Activated T-helper 1 cell treated with anti-CD3 and anti-CD28 coated beads, Interleukin-12 subunit alpha, Interleukin-12 subunit beta, Interleukin-2, Interleukin-4 antibody, amounts not matched to agents 30 ng/mL and 10 ng/mL and 1 ng/mL, durations not matched to agents 14 hours and 24 hours and 36 hours (primary cell): ENCODE measurements around the gene ROPN1L. TPM values are rescaled to one million over a fixed set of nuclear protein-coding genes. Genes with fewer than 3 reads are reported as not detected.

Experiments
- DNase-seq: peaks from one replicate; pipeline ENCODE4 v3.0.0; 2021; ENCODE audit warnings: low spot score
- H3K27ac Mint-ChIP-seq: one replicate; pipeline ENCODE4 v1.8.0; 2021; ENCODE audit warnings: mild to moderate bottlenecking, mixed read lengths
- H3K27me3 Mint-ChIP-seq: one replicate; pipeline ENCODE4 v1.8.0; 2022; ENCODE audit warnings: mild to moderate bottlenecking, moderate library complexity, mixed read lengths; ENCODE audit not compliant: insufficient read depth
- H3K36me3 Mint-ChIP-seq: one replicate; pipeline ENCODE4 v1.8.0; 2021; ENCODE audit warnings: low read depth, mixed read lengths
- H3K4me1 Mint-ChIP-seq: one replicate; pipeline ENCODE4 v1.8.0; 2021; ENCODE audit warnings: low read depth, mixed read lengths
- H3K4me3 Mint-ChIP-seq: one replicate; pipeline ENCODE4 v1.8.0; 2021; ENCODE audit warnings: mild to moderate bottlenecking, moderate library complexity, mixed read lengths
- H3K9me3 Mint-ChIP-seq: one replicate; pipeline ENCODE4 v1.8.0; 2021; ENCODE audit warnings: mixed read lengths
- intact Hi-C: fragments of 100-400 bp; cut with micrococcal nuclease; formaldehyde crosslinking; loops from one replicate; pipeline ENCODE4 v1.15.1; 2024
- total RNA-seq: library from RNA; stranded (reverse); gene quantifications from 2 replicates; pipeline ENCODE4 v1.2.3, GENCODE V29; 2022

The ROPN1L gene
- total RNA-seq, 1 donor from 2014 or later = 0.16 TPM

- H3K27me3 Mint-ChIP-seq = peaks cover 2% of the 10 kb centered on the region
- no peaks in the 10 kb centered on the region for H3K9me3 Mint-ChIP-seq
- no peak overlapping the region for H3K4me3 Mint-ChIP-seq
- no peak for DNase-seq
- H3K27ac Mint-ChIP-seq = no peak overlapping the region
- H3K4me1 Mint-ChIP-seq = peaks cover 17% of the 10 kb centered on the region
- intact Hi-C loops = no loop called here
- H3K36me3 Mint-ChIP-seq = no peaks in the 10 kb centered on the region
These were observed 24.9 kb downstream of the ROPN1L start for GRCh38 chr5:10466446-10467073.

GRCh38 chr5:10467281-10468198, 25.9 kb downstream of the ROPN1L start:
- Mint-ChIP-seq H3K4me3 (no peak overlapping the region), H3K36me3 (no peaks in the 10 kb centered on the region), H3K27me3 (peaks cover 2% of the 10 kb centered on the region), H3K9me3 (no peaks in the 10 kb centered on the region), H3K27ac (no peak overlapping the region), H3K4me1 (peaks cover 17% of the 10 kb centered on the region)
- DNase-seq = no peak
- intact Hi-C loops = no loop called here

DNA sequence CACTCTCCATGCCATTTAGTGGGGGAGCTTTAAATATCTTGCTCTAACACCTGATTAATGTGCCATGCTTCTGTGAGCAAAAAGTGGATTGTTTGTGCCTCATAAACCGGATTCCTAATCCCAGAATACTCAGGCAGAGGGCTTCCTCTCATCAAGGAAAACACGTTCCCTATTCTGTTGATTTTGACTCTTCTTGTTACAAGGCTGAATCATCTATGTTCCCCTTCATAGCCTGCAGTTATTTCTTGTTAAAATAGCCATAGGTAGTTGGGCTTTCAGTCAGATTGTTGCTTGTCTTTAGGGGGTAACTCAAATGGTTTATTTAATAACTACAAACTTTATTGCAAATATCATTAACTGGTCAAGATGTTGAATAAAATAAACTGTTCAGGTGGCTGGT, 26.6 kb downstream of the ROPN1L start:
- intact Hi-C loops = no loop called here
- Mint-ChIP-seq H3K4me1 (peaks cover 17% of the 10 kb centered on the region), H3K27me3 (peaks cover 2% of the 10 kb centered on the region), H3K9me3 (no peaks in the 10 kb centered on the region), H3K27ac (no peak overlapping the region), H3K4me3 (no peak overlapping the region), H3K36me3 (no peaks in the 10 kb centered on the region)
- DNase-seq = no peak

DNA sequence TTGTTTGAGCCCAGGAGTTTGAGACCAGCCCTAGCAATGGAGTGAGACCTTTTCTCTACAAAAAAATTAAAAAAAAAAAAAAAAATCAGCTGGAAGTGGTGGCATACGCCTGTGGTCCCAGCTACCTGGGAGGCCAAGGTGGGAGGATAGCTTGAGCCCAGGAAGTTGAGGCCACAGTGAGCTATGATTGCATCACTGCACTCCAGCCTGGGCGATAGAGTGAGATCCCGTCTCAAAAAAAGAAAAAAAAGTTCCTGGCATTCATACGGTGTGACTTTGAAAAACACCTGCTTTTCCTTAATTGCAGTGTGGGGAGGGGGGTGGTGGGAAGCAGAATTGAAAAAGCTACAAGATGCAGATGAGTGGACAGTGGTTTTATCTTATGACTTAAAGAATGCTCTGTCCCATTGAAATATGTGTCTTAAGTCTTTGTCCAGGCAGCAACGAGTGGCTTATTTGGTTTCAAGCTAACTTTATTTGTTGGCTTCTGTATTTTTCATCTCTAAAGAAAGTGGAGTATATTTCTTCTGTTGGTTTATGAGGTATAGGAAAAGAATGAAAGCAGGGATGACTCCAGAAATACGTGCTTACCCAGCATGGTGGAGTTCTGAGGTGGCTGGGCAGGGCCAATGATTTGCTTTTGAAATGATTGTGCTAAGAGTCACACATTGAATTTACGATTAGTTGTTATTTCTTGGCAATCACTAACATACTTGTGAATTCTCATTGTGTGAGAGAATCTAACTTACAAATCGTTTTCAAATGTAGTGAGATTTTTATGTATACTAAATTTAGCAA, 27.8 kb downstream of the ROPN1L start:
- peaks cover 6% of the 10 kb centered on the region for H3K27me3 Mint-ChIP-seq
- no peak overlapping the region for H3K27ac Mint-ChIP-seq
- H3K36me3 Mint-ChIP-seq = no peaks in the 10 kb centered on the region
- H3K4me3 Mint-ChIP-seq = no peak overlapping the region
- peaks cover 17% of the 10 kb centered on the region for H3K4me1 Mint-ChIP-seq
- no peaks in the 10 kb centered on the region for H3K9me3 Mint-ChIP-seq
- intact Hi-C loops = no loop called here
- no peak for DNase-seq

DNA sequence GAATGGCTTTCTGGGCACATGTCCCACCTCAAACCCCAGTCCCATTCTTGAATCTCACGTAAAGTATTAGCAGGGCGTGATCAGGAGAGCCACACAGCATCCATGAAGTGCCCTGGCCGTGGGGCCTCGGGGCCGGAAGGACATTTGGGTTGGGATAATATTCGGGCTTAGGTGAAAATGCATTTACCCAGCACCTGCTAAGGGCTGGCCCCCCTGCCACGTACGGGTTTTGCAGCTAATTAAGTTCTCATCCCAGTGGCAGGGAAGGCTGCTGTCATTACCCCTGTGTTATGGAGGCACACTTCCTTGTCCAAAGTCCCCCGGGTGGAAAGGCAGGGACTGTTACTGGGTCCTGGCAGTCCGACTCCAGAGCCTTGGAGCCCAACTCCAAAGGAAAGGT, 29.0 kb downstream of the ROPN1L start:
- H3K27ac Mint-ChIP-seq = no peak overlapping the region
- H3K4me1 Mint-ChIP-seq = peaks cover 17% of the 10 kb centered on the region
- no peaks in the 10 kb centered on the region for H3K9me3 Mint-ChIP-seq
- DNase-seq = no peak
- H3K4me3 Mint-ChIP-seq = no peak overlapping the region
- peaks cover 8% of the 10 kb centered on the region for H3K27me3 Mint-ChIP-seq
- H3K36me3 Mint-ChIP-seq = no peaks in the 10 kb centered on the region
- intact Hi-C loops = no loop called here

DNA sequence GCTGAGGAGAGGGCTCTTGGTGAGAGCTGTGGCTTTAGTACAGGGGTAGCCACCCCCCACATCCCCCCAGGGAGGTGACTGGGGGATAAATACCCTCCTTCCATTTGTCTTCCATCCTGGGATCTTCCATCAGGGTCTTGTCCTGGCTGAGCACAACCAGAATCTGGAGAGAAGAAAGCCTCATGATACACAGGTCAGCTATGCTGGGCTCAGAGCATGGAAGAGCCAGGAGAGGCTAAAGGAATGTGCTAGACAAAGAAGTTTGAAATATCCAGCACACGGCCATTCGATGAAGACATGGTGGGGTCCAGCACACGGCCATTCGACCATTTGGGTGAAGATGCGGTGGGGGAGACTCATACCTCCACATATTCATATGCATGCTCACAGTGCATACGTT, 30.0 kb downstream of the ROPN1L start:
- intact Hi-C loops = no loop called here
- Mint-ChIP-seq H3K4me3 (no peak overlapping the region), H3K27ac (no peak overlapping the region), H3K36me3 (no peaks in the 10 kb centered on the region), H3K9me3 (no peaks in the 10 kb centered on the region), H3K4me1 (peaks cover 17% of the 10 kb centered on the region), H3K27me3 (peaks cover 8% of the 10 kb centered on the region)
- DNase-seq = no peak

- intact Hi-C loops = no loop called here
- no peaks in the 10 kb centered on the region for H3K36me3 Mint-ChIP-seq
- peaks cover 9% of the 10 kb centered on the region for H3K27me3 Mint-ChIP-seq
- no peaks in the 10 kb centered on the region for H3K4me1 Mint-ChIP-seq
- H3K4me3 Mint-ChIP-seq = no peak overlapping the region
- no peak overlapping the region for H3K27ac Mint-ChIP-seq
- no peak for DNase-seq
- H3K9me3 Mint-ChIP-seq = no peaks in the 10 kb centered on the region
These were observed 32.9 kb downstream of the ROPN1L start for GRCh38 chr5:10474521-10475075.

DNA sequence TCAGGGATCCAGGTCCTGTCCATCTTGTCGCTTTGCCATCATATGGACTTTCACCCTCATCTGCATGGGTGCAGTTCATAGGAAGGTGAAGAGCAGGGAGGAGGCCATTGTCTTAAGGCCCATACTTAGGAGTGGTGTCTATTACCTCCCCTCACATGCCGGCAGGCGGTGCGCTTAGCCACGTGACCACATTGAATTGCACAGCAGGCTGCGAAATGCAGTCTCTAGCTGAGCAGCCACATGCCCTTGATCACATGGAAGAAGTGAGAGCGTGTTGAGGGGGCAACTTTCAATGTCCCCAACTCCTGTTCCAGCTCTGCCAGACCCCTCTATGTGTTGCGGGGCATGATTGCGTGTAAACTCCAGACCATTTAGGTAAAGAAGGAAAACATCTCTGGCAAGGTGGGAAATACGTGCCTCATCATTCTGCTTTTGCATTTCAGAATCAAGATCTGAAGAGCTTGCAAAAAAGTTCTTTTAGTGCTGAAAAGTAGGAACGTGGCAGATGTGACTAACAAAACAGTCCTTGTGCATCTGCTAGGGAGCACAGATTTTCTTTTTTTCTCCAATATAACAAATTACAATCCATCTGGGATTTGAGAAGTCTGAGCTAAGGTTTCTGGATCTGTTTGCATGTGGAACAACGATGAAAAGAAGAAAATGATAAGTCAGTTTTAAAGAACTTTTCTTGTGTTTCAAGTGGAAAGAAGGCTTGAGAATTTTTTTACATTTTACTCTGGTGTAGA, 34.4 kb downstream of the ROPN1L start:
- no peak for DNase-seq
- H3K27me3 Mint-ChIP-seq = peaks cover 9% of the 10 kb centered on the region
- H3K36me3 Mint-ChIP-seq = no peaks in the 10 kb centered on the region
- intact Hi-C loops = no loop called here
- H3K9me3 Mint-ChIP-seq = no peaks in the 10 kb centered on the region
- H3K4me1 Mint-ChIP-seq = no peaks in the 10 kb centered on the region
- H3K27ac Mint-ChIP-seq = no peak overlapping the region
- no peak overlapping the region for H3K4me3 Mint-ChIP-seq

DNA sequence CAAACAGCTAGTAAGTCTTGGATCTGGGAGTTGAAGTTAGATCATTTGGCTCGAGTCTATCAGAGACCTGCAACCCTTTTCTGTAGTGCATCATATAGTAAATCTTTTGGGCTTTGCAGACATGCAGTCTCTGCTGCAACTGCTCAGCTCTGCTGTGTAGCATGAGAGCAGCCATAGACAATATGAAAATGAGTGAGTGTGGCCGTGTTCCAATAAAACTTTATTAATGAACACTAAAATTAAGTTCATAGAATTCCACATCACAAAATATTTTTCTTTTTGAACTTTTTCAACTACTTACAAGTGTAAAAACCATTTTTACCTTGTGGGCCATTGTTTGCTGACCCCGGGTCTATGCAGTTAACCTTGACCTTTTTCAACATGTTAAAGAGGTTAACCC, 35.2 kb downstream of the ROPN1L start:
- H3K27ac Mint-ChIP-seq = no peak overlapping the region
- intact Hi-C loops = no loop called here
- no peaks in the 10 kb centered on the region for H3K9me3 Mint-ChIP-seq
- peaks cover 9% of the 10 kb centered on the region for H3K27me3 Mint-ChIP-seq
- no peak overlapping the region for H3K4me3 Mint-ChIP-seq
- H3K36me3 Mint-ChIP-seq = no peaks in the 10 kb centered on the region
- H3K4me1 Mint-ChIP-seq = no peaks in the 10 kb centered on the region
- no peak for DNase-seq

DNA sequence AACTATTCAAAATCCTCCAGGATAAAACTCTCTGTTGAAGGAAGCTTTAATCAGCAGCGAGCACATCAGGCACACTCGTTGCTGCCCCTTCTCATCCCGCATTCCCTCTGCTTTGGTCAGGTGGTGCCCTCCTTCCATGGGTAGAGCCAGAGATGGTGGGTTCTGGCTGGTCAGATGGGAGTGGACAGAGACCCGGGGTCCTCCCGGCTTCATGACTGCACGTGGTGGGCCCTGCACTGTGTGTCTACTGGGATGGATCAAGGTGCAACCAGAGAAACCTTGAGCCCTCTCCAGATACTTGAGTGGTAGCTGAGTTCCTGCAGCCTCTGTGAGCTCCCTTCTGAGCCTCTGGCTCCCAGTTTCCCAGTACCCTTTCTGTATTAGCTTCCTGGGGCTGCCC, 36.3 kb downstream of the ROPN1L start:
- Mint-ChIP-seq H3K27ac (no peak overlapping the region), H3K27me3 (peaks cover 9% of the 10 kb centered on the region), H3K4me1 (no peaks in the 10 kb centered on the region), H3K4me3 (no peak overlapping the region), H3K36me3 (no peaks in the 10 kb centered on the region), H3K9me3 (no peaks in the 10 kb centered on the region)
- no peak for DNase-seq
- intact Hi-C loops = no loop called here

DNA sequence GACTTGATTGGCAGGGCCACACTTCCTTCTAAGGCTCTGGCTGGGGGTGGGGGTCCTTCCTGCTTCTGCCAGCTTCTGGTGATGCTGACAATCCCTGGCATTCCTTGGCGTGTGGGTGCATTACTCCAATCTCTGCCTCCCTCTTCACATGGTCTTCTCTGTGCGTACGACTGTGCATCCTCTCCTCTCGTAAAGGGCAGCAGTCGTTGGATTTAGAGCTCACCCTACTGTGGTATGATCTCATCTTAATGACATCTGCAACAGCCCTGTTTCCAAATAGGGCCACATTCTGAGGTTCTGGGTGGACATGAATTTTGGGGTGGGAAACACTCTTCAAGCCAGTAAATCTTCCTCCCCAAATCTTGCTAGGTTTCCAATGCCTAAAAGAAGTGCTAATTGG, 36.8 kb downstream of the ROPN1L start:
- intact Hi-C loops = no loop called here

DNA sequence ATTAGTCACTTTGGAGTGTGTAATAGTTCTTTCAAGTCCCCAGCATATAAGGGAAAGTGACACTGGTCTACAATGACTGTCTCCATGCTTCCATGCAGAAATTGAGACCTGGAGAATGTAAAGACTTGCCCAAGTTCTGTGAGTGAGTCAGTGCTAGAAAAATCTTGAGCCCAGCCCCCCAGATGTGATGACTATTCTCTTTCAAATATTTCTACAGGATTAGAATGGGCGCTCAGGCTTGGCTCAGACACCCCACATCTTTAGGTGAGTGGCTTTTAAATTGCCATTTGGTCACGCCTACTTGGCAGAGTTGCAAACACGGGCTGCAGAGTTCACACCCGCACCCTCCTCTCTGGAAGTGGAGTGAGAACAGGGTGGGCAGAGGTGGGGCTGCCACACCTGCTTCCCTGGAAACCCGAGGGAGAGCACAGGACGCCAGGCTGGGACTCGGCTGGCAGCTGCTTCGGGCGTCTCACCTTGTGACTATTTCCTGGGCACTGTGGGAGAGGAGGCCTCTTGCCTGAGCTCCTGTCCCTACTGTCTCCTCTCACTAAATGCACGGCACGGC, 37.6 kb downstream of the ROPN1L start:
- H3K9me3 Mint-ChIP-seq = no peaks in the 10 kb centered on the region
- intact Hi-C loops = no loop called here
- no peak for DNase-seq
- H3K27me3 Mint-ChIP-seq = peaks cover 5% of the 10 kb centered on the region
- no peaks in the 10 kb centered on the region for H3K4me1 Mint-ChIP-seq
- H3K27ac Mint-ChIP-seq = no peak overlapping the region
- H3K36me3 Mint-ChIP-seq = no peaks in the 10 kb centered on the region
- H3K4me3 Mint-ChIP-seq = no peak overlapping the region

More for the DNA sequence above, 36.8 kb downstream of the ROPN1L start:
- peaks cover 9% of the 10 kb centered on the region for H3K27me3 Mint-ChIP-seq
- H3K4me1 Mint-ChIP-seq = no peaks in the 10 kb centered on the region
- H3K36me3 Mint-ChIP-seq = no peaks in the 10 kb centered on the region
- no peak for DNase-seq
- no peak overlapping the region for H3K27ac Mint-ChIP-seq
- no peaks in the 10 kb centered on the region for H3K9me3 Mint-ChIP-seq
- no peak overlapping the region for H3K4me3 Mint-ChIP-seq
